ENCODE measurements around the gene CSPG4.

CSPG4 gene

GRCh38 chr15:75631935-75632334 lies 80.7 kb downstream of the CSPG4 start:
- no peak for DNase-seq (ENCODE audit: low read depth)
- in situ Hi-C loops (cut with HindIII; ENCODE audit: low sequenced_read_pairs), result loop anchor here (25.0 kb wide), 2 partner anchors 170 to 180 kb away; partner anchors contain the start of gene SIN3A
- TF ChIP-seq, protein P1, sequence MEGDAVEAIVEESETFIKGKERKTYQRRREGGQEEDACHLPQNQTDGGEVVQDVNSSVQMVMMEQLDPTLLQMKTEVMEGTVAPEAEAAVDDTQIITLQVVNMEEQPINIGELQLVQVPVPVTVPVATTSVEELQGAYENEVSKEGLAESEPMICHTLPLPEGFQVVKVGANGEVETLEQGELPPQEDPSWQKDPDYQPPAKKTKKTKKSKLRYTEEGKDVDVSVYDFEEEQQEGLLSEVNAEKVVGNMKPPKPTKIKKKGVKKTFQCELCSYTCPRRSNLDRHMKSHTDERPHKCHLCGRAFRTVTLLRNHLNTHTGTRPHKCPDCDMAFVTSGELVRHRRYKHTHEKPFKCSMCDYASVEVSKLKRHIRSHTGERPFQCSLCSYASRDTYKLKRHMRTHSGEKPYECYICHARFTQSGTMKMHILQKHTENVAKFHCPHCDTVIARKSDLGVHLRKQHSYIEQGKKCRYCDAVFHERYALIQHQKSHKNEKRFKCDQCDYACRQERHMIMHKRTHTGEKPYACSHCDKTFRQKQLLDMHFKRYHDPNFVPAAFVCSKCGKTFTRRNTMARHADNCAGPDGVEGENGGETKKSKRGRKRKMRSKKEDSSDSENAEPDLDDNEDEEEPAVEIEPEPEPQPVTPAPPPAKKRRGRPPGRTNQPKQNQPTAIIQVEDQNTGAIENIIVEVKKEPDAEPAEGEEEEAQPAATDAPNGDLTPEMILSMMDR (IDR thresholded peaks at IDR 0.05; ENCODE audit: low read depth, low read length, missing control alignments), result no peak

DNA sequence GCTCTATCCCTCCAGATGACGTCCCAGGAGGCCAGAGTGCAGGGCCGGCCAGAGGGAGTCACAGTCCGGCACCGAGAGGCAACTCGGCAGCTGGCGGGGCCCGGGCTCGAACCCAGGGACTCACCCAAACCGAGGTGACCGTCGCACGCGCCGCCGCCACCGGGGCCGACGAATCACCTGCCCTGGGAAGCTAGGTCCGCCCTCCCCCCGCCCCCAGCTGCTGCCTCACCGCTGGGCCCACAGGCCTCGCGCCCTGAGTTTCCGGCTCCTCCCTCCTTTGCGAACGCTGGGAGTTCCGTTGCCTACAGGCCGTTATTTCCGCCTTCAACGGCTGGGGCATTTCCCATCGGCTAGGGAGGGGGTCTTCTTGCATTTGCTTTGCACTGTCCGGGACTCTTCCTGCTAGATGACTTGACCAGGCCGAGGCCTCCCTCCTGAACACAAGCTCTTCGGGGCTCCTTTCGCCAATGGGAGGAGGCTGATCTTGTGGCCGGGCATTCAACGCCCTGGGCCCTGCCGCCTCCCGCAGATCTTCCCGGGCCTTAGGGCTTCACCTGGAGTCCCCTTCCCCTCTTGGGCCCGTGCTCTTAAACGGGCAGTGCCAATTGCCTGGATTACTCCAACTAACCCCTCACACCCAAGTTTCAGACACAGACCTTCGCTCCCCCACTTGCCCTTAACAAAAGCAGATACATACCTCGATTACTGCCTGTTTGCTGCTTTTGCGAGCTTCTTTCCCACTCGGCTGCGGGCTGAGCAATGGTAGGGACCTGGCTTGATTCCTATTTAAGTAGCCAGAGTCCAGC lies 86.9 kb downstream of the CSPG4 start, which contains the start of gene SNUPN:
TSS of gene SNUPN (minus strand) at position 184 of the 806 bp plus-strand sequence. CDS start 4,674 bp downstream, outside the sequence.
- no peak for DNase-seq (ENCODE audit: low read depth)

More at GRCh38 chr15:75631935-75632334, 80.7 kb downstream of the CSPG4 start:
- no peak overlapping the region for H3K4me3 ChIP-seq (ENCODE audit: low read depth, low read length)

More for the DNA sequence above, 86.9 kb downstream of the CSPG4 start, which contains the start of gene SNUPN:
- TF ChIP-seq, protein P1 (IDR thresholded peaks at IDR 0.05; ENCODE audit: low read depth, low read length, missing control alignments), result no peak
- H3K4me3 ChIP-seq (ENCODE audit: low read depth, low read length), result peak within 1 kb of the TSS; percentile 64
- in situ Hi-C loops (cut with HindIII; ENCODE audit: low sequenced_read_pairs), result loop anchor here (25.0 kb wide), 2 partner anchors 163 to 187 kb away; partner anchors contain the start of gene SIN3A
